HepG2 (cell line): ENCODE data around the gene PGM5. TPM values are rescaled to one million over a fixed set of nuclear protein-coding genes. Genes with fewer than 3 reads are reported as not detected.

Experiments
- ATAC-seq: fragments of 200-7000 bp; cut with Tn5 transposase; 3 replicates; pipeline ENCODE4 v1.9.1; 2020; ENCODE audit warnings: mild to moderate bottlenecking, moderate library complexity
- BruUV-seq: library from RNA; stranded (reverse); fragments of 400-500 nt; replicated peaks from 2 replicates; lab custom pipeline; 2021; lab: Mats Ljungman, UMichigan
- CTCF ChIA-PET: fragments of 300-600 bp; formaldehyde crosslinking; extraction: SDS; loops from one replicate; lab custom pipeline; 2021; ENCODE audit warnings: low total read pairs, inconsistent platforms, low intra/inter-chr PET ratio; lab: Yijun Ruan, JAX
- POLR2A ChIA-PET: fragments of 350-600 bp; sonication (Branson Sonifier 250); formaldehyde crosslinking; loops from one replicate; lab custom pipeline; 2020; ENCODE audit warnings: antibody characterized with exemption, inconsistent platforms; lab: Yijun Ruan, JAX
- DNase-seq: peaks from one replicate; pipeline ENCODE4 v3.0.0-alpha.2; 2015; ENCODE audit warnings: low spot score
- FAIRE-seq: peaks from 3 replicates; lab custom pipeline; 2011; peaks lifted over from hg19 to GRCh38; lab: Jason Lieb, UNC
- H2AFZ ChIP-seq: one replicate; pipeline ENCODE4 v1.6.1; 2011; ENCODE audit warnings: low read length, inconsistent platforms
- H3K27ac ChIP-seq: fragments of 300-600 bp; 3 replicates; pipeline ENCODE4 v1.8.0; 2011; ENCODE audit warnings: mixed run types, mild to moderate bottlenecking, mixed read lengths, low read length, inconsistent platforms; ENCODE audit not compliant: insufficient read depth; ENCODE audit errors: extremely low read length
- H3K27me3 ChIP-seq, 2 experiments: fragments of 200-600 bp in 1 of 2; 2 replicates in 1 of 2; 3 replicates in 1 of 2; pipeline versions ENCODE4 v1.6.0 to v1.8.0; 2011; ENCODE audit warnings: low read length in 2 of 2, mild to moderate bottlenecking in 2 of 2, moderate library complexity in 2 of 2, inconsistent platforms in 1 of 2; ENCODE audit not compliant: insufficient read depth in 2 of 2, control insufficient read depth in 1 of 2
- H3K36me3 ChIP-seq, 2 experiments: fragments of 200-600 bp in 1 of 2; replicated peaks in 1 of 2; 2 replicates in 1 of 2; 3 replicates in 1 of 2; pipeline versions ENCODE4 v1.5.1 to v1.8.0; 2011; ENCODE audit warnings: low read length in 2 of 2, inconsistent platforms in 1 of 2; ENCODE audit not compliant: insufficient read depth in 2 of 2, control insufficient read depth in 1 of 2
- H3K4me1 ChIP-seq: 2 replicates; pipeline ENCODE4 v1.5.1; 2012; ENCODE audit warnings: low read length, inconsistent platforms; ENCODE audit not compliant: insufficient read depth
- H3K4me2 ChIP-seq: 2 replicates; pipeline ENCODE4 v1.6.0; 2011; ENCODE audit warnings: low read depth, low read length, inconsistent platforms
- H3K4me3 ChIP-seq, 3 experiments: fragments of 200-600 bp in 1 of 3; sonication (generic), shearing (Covaris generic) in 1 of 3; replicated peaks in 1 of 3; 2 replicates each; pipeline ENCODE4 v1.5.1; 2011 to 2016; ENCODE audit warnings: low read length in 3 of 3, inconsistent platforms in 2 of 3, low read depth in 2 of 3, mild to moderate bottlenecking in 2 of 3, control low read depth in 1 of 3, mixed read lengths in 1 of 3; ENCODE audit not compliant: insufficient read depth in 1 of 3
- H3K79me2 ChIP-seq: one replicate; pipeline ENCODE4 v1.6.1; 2011; ENCODE audit warnings: low read length, inconsistent platforms; ENCODE audit not compliant: insufficient read depth
- H3K9ac ChIP-seq: 2 replicates; pipeline ENCODE4 v1.6.0; 2011; ENCODE audit warnings: mild to moderate bottlenecking, low read depth, low read length, inconsistent platforms; ENCODE audit not compliant: insufficient read depth
- H3K9me3 ChIP-seq: 2 replicates; pipeline ENCODE4 v1.5.1; 2012; ENCODE audit warnings: mild to moderate bottlenecking, low read length
- H4K20me1 ChIP-seq: 2 replicates; pipeline ENCODE4 v1.6.0; 2011; ENCODE audit warnings: inconsistent platforms, mild to moderate bottlenecking, low read length, moderate library complexity; ENCODE audit not compliant: insufficient read depth
- GFI1 ChIP-seq: sonication (generic); formaldehyde crosslinking; IDR thresholded peaks from 2 replicates; pipeline ENCODE4 v1.5.0; 2020; ENCODE audit warnings: missing genetic modification reagents, mild to moderate bottlenecking, borderline replicate concordance
- LRRFIP1 ChIP-seq: sonication (generic); formaldehyde crosslinking; conservative IDR thresholded peaks from 2 replicates; pipeline ENCODE4 v1.4.0; 2020; ENCODE audit warnings: missing genetic modification reagents
- MNT ChIP-seq: fragments of 450-650 bp; IDR thresholded peaks from 2 replicates; pipeline ENCODE4 v1.6.1; 2016
- MYPOP ChIP-seq: sonication (generic); formaldehyde crosslinking; IDR thresholded peaks from 2 replicates; pipeline ENCODE4 v1.8.1; 2023; ENCODE audit warnings: mild to moderate bottlenecking, moderate library complexity, missing genetic modification reagents
- TEAD2 ChIP-seq: sonication (generic); formaldehyde crosslinking; IDR thresholded peaks from 2 replicates; pipeline ENCODE4 v1.9.0; 2021; ENCODE audit warnings: missing genetic modification reagents
- ZKSCAN8 ChIP-seq: IDR thresholded peaks from 2 replicates; pipeline ENCODE4 v1.6.1; 2016; ENCODE audit warnings: borderline replicate concordance, missing genetic modification reagents, missing compliant biosample characterization
- ZNF101 ChIP-seq: sonication (generic); formaldehyde crosslinking; IDR thresholded peaks from 2 replicates; pipeline ENCODE4 v1.4.0; 2020; ENCODE audit warnings: mild to moderate bottlenecking, low read depth, missing genetic modification reagents, borderline replicate concordance
- ZNF496 ChIP-seq: sonication (generic); formaldehyde crosslinking; IDR thresholded peaks from 2 replicates; pipeline ENCODE4 v1.8.1; 2023; ENCODE audit warnings: mild to moderate bottlenecking, moderate library complexity, missing genetic modification reagents; ENCODE audit not compliant: insufficient replicate concordance
- ZSCAN22 ChIP-seq: sonication (generic); formaldehyde crosslinking; IDR thresholded peaks from 2 replicates; pipeline ENCODE4 v1.4.0; 2020; ENCODE audit warnings: mild to moderate bottlenecking, missing genetic modification reagents
- WGBS: methylation state at CpG from one replicate; pipeline ENCODE4 v1.1.6; 2017; ENCODE audit warnings: low lambda C conversion rate; 5-methylcytosine and 5-hydroxymethylcytosine counted together
- in situ Hi-C: cut with HindIII; loops from 2 replicates; pipeline ENCODE4 v1.10.0; 2017; ENCODE audit warnings: low pct_unique_long_range_greater_than_20kb; ENCODE audit not compliant: extremely low pct_ligation_motif_present
- intact Hi-C: fragments of 100-400 bp; cut with micrococcal nuclease; formaldehyde crosslinking; loops from one replicate; pipeline ENCODE4 v1.10.0; 2022; ENCODE audit not compliant: unreplicated experiment
- polyA plus RNA-seq, 8 experiments: library from polyadenylated mRNA; depleted of rRNA in 3 of 8; stranded (reverse) in 7 of 8; unstranded in 1 of 8; fragments of >200 nt; fragmentation: Illumina TruSeq in 4 of 8; extraction: Trizol in 4 of 8; gene quantifications; 2 replicates each; pipeline versions ENCODE4 v1.2.1 to v1.2.3, GENCODE V29; 2011 to 2016; ENCODE audit warnings: low read depth in 4 of 8, missing spikeins in 1 of 8, mixed read lengths in 1 of 8; ENCODE audit not compliant: insufficient read depth in 1 of 8
- total RNA-seq, 5 experiments: library from RNA; depleted of rRNA; stranded (reverse); fragments of >200 nt; fragmentation: Illumina TruSeq; extraction: Trizol; gene quantifications; 2 replicates each; pipeline ENCODE4 v1.2.3, GENCODE V29; 2016; ENCODE audit warnings: low read depth in 1 of 5

PGM5 gene
- total and polyA plus RNA-seq, 2 of the 13 experiments (the other 11 are each of a cell fraction or from before 2014, with no cell fraction given), result not detected

- TF ChIP-seq MNT, result no peak
- TF ChIP-seq, all 625 proteins: peak for 0
Measured at GRCh38 chr9:68538200-68538599, 181.8 kb downstream of the PGM5 start (continued).

- no peak for TF ChIP-seq ZNF101 (CRISPR knock-in tag)
- TF ChIP-seq ZKSCAN8 (CRISPR knock-in tag), result no peak
- TF ChIP-seq ZNF496 (CRISPR knock-in tag), result no peak
- TF ChIP-seq GFI1 (CRISPR knock-in tag), result no peak
- no peak for TF ChIP-seq TEAD2
- TF ChIP-seq LRRFIP1 (CRISPR knock-in tag), result no peak
- no peak for TF ChIP-seq ZSCAN22 (CRISPR knock-in tag)
- TF ChIP-seq MYPOP, result no peak
- H3K27ac ChIP-seq, result no peak within 1 kb of the TSS
- ChIA-PET POLR2A (no interaction called here), CTCF (no interaction called here)
- no peak within 1 kb of the TSS for H2AFZ ChIP-seq
- no peaks in the 10 kb centered on the region for H3K27me3 ChIP-seq
- DNase-seq, result no peak
- no peaks in the 10 kb centered on the region for H3K79me2 ChIP-seq
- H4K20me1 ChIP-seq, result no peaks in the 10 kb centered on the region
- no peaks in the 10 kb centered on the region for H3K9me3 ChIP-seq
- ATAC-seq, result peak; percentile 69
- peaks cover 11% of the 10 kb centered on the region for H3K4me1 ChIP-seq
- no peak for FAIRE-seq
- H3K36me3 ChIP-seq, result no peaks in the 10 kb centered on the region
- no peak within 1 kb of the TSS for H3K4me2 ChIP-seq
- intact Hi-C loops (no loop called here), in situ Hi-C loops (no loop called here)
- no peak within 1 kb of the TSS for H3K9ac ChIP-seq
- BruUV-seq, result no TSS peak
- under 1% methylated on average over 6 of the region's 8 CpGs for WGBS
- H3K4me3 ChIP-seq, result no peak within 1 kb of the TSS
Measured at GRCh38 chr9:68540712-68541535, 184.5 kb downstream of the PGM5 start, which contains the start of gene TMEM252. TMEM252 (minus strand) TSS chr9:68540883; CDS start chr9:68540814, 69 bp downstream.
